GM18520 (cell line): ENCODE measurements around the gene TMC5.
"Not testable (repeated sequence)": the region's sequence is repeated elsewhere in the genome, so short reads cannot be mapped to it uniquely, and the experiment has no call there.

Experiments
- ATAC-seq: cut with Tn5 transposase; IDR thresholded peaks from one replicate; pipeline ENCODE4 v1.9.1; 2021; ENCODE audit not compliant: unreplicated experiment

The TMC5 gene

GRCh38 chr16:19540241-19540970 lies 122.7 kb downstream of the TMC5 start:
- ATAC-seq, result no peak

- no peak for ATAC-seq
Observed at GRCh38 chr16:19542138-19542821, 124.6 kb downstream of the TMC5 start.

GRCh38 chr16:19543278-19543996 lies 125.8 kb downstream of the TMC5 start:
- not testable (repeated sequence) for ATAC-seq

DNA sequence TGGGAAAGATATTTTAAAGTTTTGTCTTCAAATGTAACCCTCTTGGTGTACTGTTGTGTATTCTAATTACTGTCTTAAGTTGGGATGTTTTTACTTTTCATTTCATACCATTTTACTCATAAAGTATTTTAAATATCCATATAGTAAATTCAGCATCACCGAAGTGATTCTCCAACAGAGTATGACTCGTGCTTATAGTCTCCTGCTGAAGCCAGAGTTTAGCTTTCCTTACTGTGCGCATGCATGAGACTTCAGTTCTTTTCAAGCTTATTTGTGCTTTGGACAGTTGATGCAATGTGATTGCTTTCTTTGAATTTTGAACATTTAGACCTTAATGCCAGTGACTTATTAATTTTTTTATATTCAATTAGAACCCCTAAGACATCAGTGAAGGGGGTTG lies 130.5 kb downstream of the TMC5 start:
- no peak for ATAC-seq
